Heart right ventricle (tissue), 16 donors: ENCODE data around the gene RARG. TPM values are rescaled to one million over a fixed set of nuclear protein-coding genes. Genes with fewer than 3 reads are reported as not detected.

Experiments used
- ATAC-seq, 8 donors: fragments of 200-7000 bp; cut with Tn5 transposase; one replicate each; pipeline ENCODE4 v1.9.1; 2020; ENCODE audit warnings: mild to moderate bottlenecking in 8 of 8, moderate library complexity in 8 of 8, moderate number of reproducible peaks in 1 of 8
- DNase-seq, 2 donors: peaks; one replicate each; pipeline ENCODE4 v3.0.0-alpha.2; 2020
- H3K27ac ChIP-seq, 10 donors: fragments of 200-600 bp; sonication (generic) in 2 of 10; one replicate each; pipeline versions ENCODE4 v1.5.0 to v1.8.0; 2020 to 2022; ENCODE audit warnings: mild to moderate bottlenecking in 3 of 10
- H3K27me3 ChIP-seq, 7 donors: fragments of 200-600 bp; one replicate each; pipeline ENCODE4 v1.8.0; 2021 to 2022; ENCODE audit warnings: mild to moderate bottlenecking in 2 of 7
- H3K36me3 ChIP-seq, 9 donors: fragments of 200-600 bp; sonication (generic) in 1 of 9; one replicate each; pipeline versions ENCODE4 v1.5.0 to v1.8.0; 2020 to 2022; ENCODE audit warnings: mild to moderate bottlenecking in 2 of 9
- H3K4me1 ChIP-seq, 9 donors: fragments of 200-600 bp; sonication (generic) in 1 of 9; one replicate each; pipeline versions ENCODE4 v1.5.0 to v1.8.0; 2020 to 2022; ENCODE audit warnings: mild to moderate bottlenecking in 4 of 9
- H3K4me3 ChIP-seq, 10 donors: fragments of 200-600 bp; sonication (generic) in 2 of 10; one replicate each; pipeline versions ENCODE4 v1.5.0 to v1.8.0; 2020 to 2022; ENCODE audit warnings: mild to moderate bottlenecking in 7 of 10, moderate library complexity in 2 of 10
- H3K9me3 ChIP-seq, 11 donors: fragments of 200-600 bp in 10 of 11; sonication (generic) in 2 of 11; one replicate each; pipeline versions ENCODE4 v1.5.0 to v1.8.0; 2013 to 2022; ENCODE audit warnings: mild to moderate bottlenecking in 2 of 11, control low read depth in 1 of 11, moderate library complexity in 1 of 11
- CTCF ChIP-seq, 9 donors: fragments of 200-600 bp; sonication (generic) in 2 of 9; IDR thresholded peaks; one replicate each; pipeline versions ENCODE4 v1.5.0 to v1.8.0; 2021 to 2022; ENCODE audit warnings: antibody characterized with exemption in 9 of 9, mild to moderate bottlenecking in 5 of 9, moderate library complexity in 1 of 9
- WGBS, 2 donors: extraction: QIAGEN DNeasy Blood & Tissue Kit; methylation state at CpG; one replicate each; pipeline ENCODE4 v1.1.7; 2013; ENCODE audit warnings: inconsistent platforms in 1 of 2; 5-methylcytosine and 5-hydroxymethylcytosine counted together
- intact Hi-C, 10 donors: fragments of 100-400 bp; cut with DNase I; formaldehyde crosslinking; loops; one replicate each; pipeline versions ENCODE4 v1.11.1 to v1.14.2; 2022
- polyA plus RNA-seq, 2 donors: library from polyadenylated mRNA; stranded (reverse); fragments of 200-250 nt; gene quantifications; one replicate each; pipeline ENCODE4 v1.2.3, GENCODE V29; 2013
- total RNA-seq, 10 donors: library from RNA; stranded (reverse); fragmentation: NEBNext Ultra II Directional in 3 of 10; extraction: Animal tissue kit (Norgen Biotek cat#: 25700) in 3 of 10; gene quantifications; one replicate each; pipeline versions ENCODE4 v1.2.1 to v1.2.4, GENCODE V29; 2021 to 2023
- donor health status: Arrhythmogenic right ventricular cardiomyopathy.
- donor health status: ischemic (EF 13 %, LVEDD 7.1; RV severe dilation, severe dysfunction).
- donor health status: healthy with polysubstance abuse.
- donor health status: DM: no; HTN: yes; CAD: no.
- donor health status: DM: no; HTN: no; CAD: no.
- donor health status: ischemic (EF 25% LVEDD 6.9; RV normal size, moderate dysfunction).
- donor health status: ischemic (EF 25% LVEDD 5.7; RV mildly dilated, moderate dysfunction).
- donor health status: healthy.
- donor health status: DM: yes; HTN: yes; CAD: no.
- donor health status: Ischemic cardiomyopathy.
- donor health status: ischemic (EF 35%, LVEDD 5.7; RV mildly dilated, moderate dysfunction).
- donor health status: nonischemic (EF 11% LVEDD 7.7; RV severe dilation, severe dysfunction).
- donor health status: DM: yes; HTN: yes; CAD: no.
- donor health status: PGD.
- donor health status: ischemic (EF 29% LVEDD 5.4; RV normal size, mild dysfunction).
- donor health status: nonischemic (EF 23%, LVEDD 6.1; RV moderate dilation, normal function).

RARG gene
- total and polyA plus RNA-seq, 12 donors: 7.0 to 21.7 (median 12.8) TPM

GRCh38 chr12:53230108-53230845, 1.7 kb downstream of the RARG start:
- Histone ChIP-seq H3K36me3 (peaks cover 0 to 9% (median 0%) of the 10 kb centered on the region in 9 donors), H3K4me3 (no peak overlapping the region), H3K9me3 (no peaks in the 10 kb centered on the region), H3K4me1 (peaks cover 6 to 46% (median 33%) of the 10 kb centered on the region in 9 donors), H3K27ac (no peak overlapping the region), H3K27me3 (peaks cover 0 to 21% (median 0%) of the 10 kb centered on the region in 7 donors)
- intact Hi-C loops: no loop called here
- ATAC-seq (no peak), DNase-seq (no peak)
- WGBS, 2 donors: 87 to 92% methylated on average over 10 of the region's 10 CpGs
- TF ChIP-seq CTCF (IDR thresholded peaks at IDR 0.05): no peak

GRCh38 chr12:53229454-53229853, 2.6 kb downstream of the RARG start:
- Histone ChIP-seq H3K36me3 (peaks cover 0 to 9% (median 0%) of the 10 kb centered on the region in 9 donors), H3K9me3 (no peaks in the 10 kb centered on the region), H3K4me3 (no peak overlapping the region), H3K27ac (no peak overlapping the region), H3K27me3 (peaks cover 0 to 21% (median 0%) of the 10 kb centered on the region in 7 donors), H3K4me1 (peaks cover 6 to 49% (median 37%) of the 10 kb centered on the region in 9 donors)
- TF ChIP-seq CTCF (IDR thresholded peaks at IDR 0.05): no peak
- WGBS, 2 donors: 89 to 95% methylated on average over 2 of the region's 2 CpGs
- no peak for ATAC-seq
- DNase-seq: no peak
- intact Hi-C loops: no loop called here

- Histone ChIP-seq H3K27ac (no peak overlapping the region), H3K9me3 (no peaks in the 10 kb centered on the region), H3K36me3 (peaks cover 0 to 9% (median 0%) of the 10 kb centered on the region in 9 donors), H3K27me3 (peaks cover 0 to 10% (median 0%) of the 10 kb centered on the region in 7 donors), H3K4me3 (no peak overlapping the region), H3K4me1 (peaks cover 14 to 49% (median 37%) of the 10 kb centered on the region in 9 donors)
- ATAC-seq (no peak), DNase-seq (no peak)
- TF ChIP-seq CTCF (IDR thresholded peaks at IDR 0.05): no peak
- WGBS, 2 donors: 94 to 95% methylated on average over 1 of the region's 1 CpG
- intact Hi-C loops: no loop called here
These were observed 4.2 kb downstream of the RARG start for GRCh38 chr12:53227836-53228235.

- intact Hi-C loops: no loop called here
- no peak for TF ChIP-seq CTCF (IDR thresholded peaks at IDR 0.05)
- DNase-seq (no peak), ATAC-seq (no peak)
- Histone ChIP-seq H3K36me3 (peaks cover 0 to 9% (median 0%) of the 10 kb centered on the region in 9 donors), H3K27me3 (peaks cover 0 to 6% (median 0%) of the 10 kb centered on the region in 7 donors), H3K9me3 (no peaks in the 10 kb centered on the region), H3K4me3 (no peak overlapping the region), H3K4me1 (peaks cover 9 to 49% (median 37%) of the 10 kb centered on the region in 9 donors), H3K27ac (no peak overlapping the region)
- WGBS, 2 donors: 95 to 96% methylated on average over 11 of the region's 11 CpGs
These were observed 4.7 kb downstream of the RARG start for GRCh38 chr12:53227341-53227740.
